Prostate gland (tissue), 2 donors: ENCODE data around the gene PLA2G2F.

ENCODE experiments used
- POLR2A ChIP-seq: fragments of 450-650 bp; IDR thresholded peaks from one replicate; pipeline ENCODE4 v1.6.1; 2016; ENCODE audit warnings: antibody characterized with exemption, mild to moderate bottlenecking
- TF ChIP-seq, protein P1 (sequence below), 4 experiments: fragments of 200-600 bp in 2 of 4; fragments of 450-650 bp in 2 of 4; sonication (generic) in 2 of 4; IDR thresholded peaks; 1 replicate in 3 of 4; 2 replicates in 1 of 4; pipeline ENCODE4 v1.5.1; 2016 to 2019; ENCODE audit warnings: antibody characterized with exemption in 4 of 4, mild to moderate bottlenecking in 2 of 4, moderate library complexity in 2 of 4

DNA sequence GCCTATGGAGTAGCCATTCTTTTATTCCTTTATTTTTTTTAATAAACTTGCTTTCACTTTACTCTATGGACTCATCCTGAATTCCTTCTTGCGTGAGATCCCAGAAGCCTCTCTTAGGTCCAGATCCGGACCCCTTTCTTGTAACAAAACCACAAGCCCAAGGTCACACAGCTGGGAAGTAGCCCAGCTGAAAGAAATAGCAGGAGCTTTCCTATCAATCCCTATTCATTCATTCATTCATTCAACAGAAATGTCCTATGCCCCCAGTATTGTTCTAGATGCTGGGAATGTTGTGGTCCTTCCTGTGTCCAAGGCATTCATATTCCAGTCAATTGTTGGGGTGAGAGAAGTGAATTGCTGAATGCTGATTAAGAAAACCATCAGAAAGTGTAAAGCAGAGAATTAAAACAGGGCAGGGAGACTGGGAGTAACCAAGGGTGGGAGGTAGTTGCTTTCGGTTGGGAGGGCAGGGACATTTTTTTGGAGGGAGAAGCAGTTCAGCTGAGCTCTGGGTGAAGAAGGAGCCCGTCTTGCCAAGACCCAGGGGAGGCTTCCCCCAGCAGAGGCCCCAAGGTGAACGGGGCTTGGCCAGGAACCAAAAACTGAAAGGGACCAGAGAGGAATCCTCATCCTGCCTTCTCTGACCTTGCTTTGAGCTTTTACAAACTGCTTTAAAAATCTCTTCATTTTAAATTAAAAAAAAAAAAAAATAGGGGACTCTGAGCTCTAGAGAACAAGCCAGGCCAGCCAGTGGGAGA lies 30.6 kb upstream of the PLA2G2F start:
- TF ChIP-seq, protein P1, sequence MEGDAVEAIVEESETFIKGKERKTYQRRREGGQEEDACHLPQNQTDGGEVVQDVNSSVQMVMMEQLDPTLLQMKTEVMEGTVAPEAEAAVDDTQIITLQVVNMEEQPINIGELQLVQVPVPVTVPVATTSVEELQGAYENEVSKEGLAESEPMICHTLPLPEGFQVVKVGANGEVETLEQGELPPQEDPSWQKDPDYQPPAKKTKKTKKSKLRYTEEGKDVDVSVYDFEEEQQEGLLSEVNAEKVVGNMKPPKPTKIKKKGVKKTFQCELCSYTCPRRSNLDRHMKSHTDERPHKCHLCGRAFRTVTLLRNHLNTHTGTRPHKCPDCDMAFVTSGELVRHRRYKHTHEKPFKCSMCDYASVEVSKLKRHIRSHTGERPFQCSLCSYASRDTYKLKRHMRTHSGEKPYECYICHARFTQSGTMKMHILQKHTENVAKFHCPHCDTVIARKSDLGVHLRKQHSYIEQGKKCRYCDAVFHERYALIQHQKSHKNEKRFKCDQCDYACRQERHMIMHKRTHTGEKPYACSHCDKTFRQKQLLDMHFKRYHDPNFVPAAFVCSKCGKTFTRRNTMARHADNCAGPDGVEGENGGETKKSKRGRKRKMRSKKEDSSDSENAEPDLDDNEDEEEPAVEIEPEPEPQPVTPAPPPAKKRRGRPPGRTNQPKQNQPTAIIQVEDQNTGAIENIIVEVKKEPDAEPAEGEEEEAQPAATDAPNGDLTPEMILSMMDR (IDR thresholded peaks at IDR 0.05), result no peak
- TF ChIP-seq POLR2A, result no peak
